ENCODE data around the gene NEK9.

Gene NEK9

DNA sequence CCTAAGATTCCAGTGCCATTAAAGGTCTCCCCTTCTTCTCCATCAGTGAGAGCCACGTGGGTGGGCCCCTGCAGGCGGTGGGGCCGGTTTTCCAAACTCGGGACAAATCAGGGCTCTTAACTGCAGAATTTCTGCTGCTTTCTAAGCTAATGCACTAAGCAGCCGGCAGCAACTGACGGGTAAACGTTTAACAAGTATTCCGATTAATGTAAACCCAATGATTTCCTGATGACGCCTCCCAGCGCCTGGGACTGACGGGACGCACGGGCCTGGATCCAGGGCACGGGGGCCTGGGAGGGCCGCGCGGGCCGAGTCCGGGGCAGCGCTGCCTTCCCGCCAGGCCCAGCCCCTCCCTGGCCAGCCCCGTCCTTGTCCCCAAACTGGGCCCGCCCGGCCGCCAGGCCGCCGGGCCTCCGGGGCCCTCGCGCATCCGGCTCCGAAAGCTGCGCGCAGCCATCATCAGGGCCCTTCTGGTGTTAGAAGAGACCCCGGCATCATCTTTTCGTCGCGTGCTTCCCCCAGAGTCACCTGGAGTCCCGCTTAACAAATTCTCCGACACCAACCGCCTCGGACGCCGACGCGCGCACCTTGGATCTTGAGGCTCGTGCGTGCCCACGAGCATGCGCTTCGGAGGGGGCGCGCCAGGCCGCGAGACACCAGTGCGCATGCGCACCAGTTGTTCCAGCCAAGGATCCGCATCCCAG lies 75.8 kb downstream of the NEK9 start, which contains the start of gene MLH3:
Gene MLH3 (minus strand): TSS at position 616 of the 704 bp plus-strand sequence. CDS start 1,812 bp downstream, outside the sequence.
- peaks cover 43% of the 10 kb centered on the region for H3K79me2 ChIP-seq (ENCODE audit: control insufficient read depth, low read length)
- H3K27me3 ChIP-seq (ENCODE audit: control insufficient read depth, low read length) = no peaks in the 10 kb centered on the region
- peak within 1 kb of the TSS; percentile 93 for H3K4me2 ChIP-seq (ENCODE audit: low read length)
- peak within 1 kb of the TSS; percentile 20 for H3K27ac ChIP-seq (ENCODE audit: low read depth, low read length)
- no peaks in the 10 kb centered on the region for H4K20me1 ChIP-seq (ENCODE audit: control insufficient read depth, insufficient read depth, low read depth, low read length)
- peak within 1 kb of the TSS; percentile 89 for H3K4me3 ChIP-seq (ENCODE audit: low read length)
- H3K9me3 ChIP-seq (ENCODE audit: control insufficient read depth, insufficient read depth, low read length) = no peaks in the 10 kb centered on the region
- H3K4me1 ChIP-seq (ENCODE audit: control insufficient read depth, low read length) = peaks cover 26% of the 10 kb centered on the region
- H3F3A ChIP-seq (ENCODE audit: control insufficient read depth, insufficient read depth) = peaks cover 13% of the 10 kb centered on the region
- no peak for TF ChIP-seq EZH2phosphoT487 (IDR thresholded peaks at IDR 0.05; ENCODE audit: borderline replicate concordance, low read length)
- no peak for TF ChIP-seq CTCF (IDR thresholded peaks at IDR 0.05; ENCODE audit: low read depth, low read length, poor library complexity, severe bottlenecking)
- no peaks in the 10 kb centered on the region for H3K9me2 ChIP-seq (replicated peaks; ENCODE audit: control insufficient read depth, low read length)
- peaks cover 32% of the 10 kb centered on the region for H3K36me3 ChIP-seq (ENCODE audit: control insufficient read depth, low read length)

GRCh38 chr14:75049731-75050201 lies 77.1 kb downstream of the NEK9 start:
- H3K27ac ChIP-seq (ENCODE audit: low read depth, low read length) = no peak overlapping the region
- H3K4me1 ChIP-seq (ENCODE audit: control insufficient read depth, low read length) = peaks cover 26% of the 10 kb centered on the region
- peaks cover 13% of the 10 kb centered on the region for H3F3A ChIP-seq (ENCODE audit: control insufficient read depth, insufficient read depth)
- peaks cover 55% of the 10 kb centered on the region for H3K79me2 ChIP-seq (ENCODE audit: control insufficient read depth, low read length)
- H4K20me1 ChIP-seq (ENCODE audit: control insufficient read depth, insufficient read depth, low read depth, low read length) = no peaks in the 10 kb centered on the region
- peaks cover 29% of the 10 kb centered on the region for H3K36me3 ChIP-seq (ENCODE audit: control insufficient read depth, low read length)
- TF ChIP-seq CTCF (IDR thresholded peaks at IDR 0.05; ENCODE audit: low read depth, low read length, poor library complexity, severe bottlenecking) (no peak), EZH2phosphoT487 (IDR thresholded peaks at IDR 0.05; ENCODE audit: borderline replicate concordance, low read length) (no peak)
- no peaks in the 10 kb centered on the region for H3K9me2 ChIP-seq (replicated peaks; ENCODE audit: control insufficient read depth, low read length)
- no peaks in the 10 kb centered on the region for H3K27me3 ChIP-seq (ENCODE audit: control insufficient read depth, low read length)
- no peaks in the 10 kb centered on the region for H3K9me3 ChIP-seq (ENCODE audit: control insufficient read depth, insufficient read depth, low read length)
- peak overlapping the region; percentile 89 for H3K4me3 ChIP-seq (ENCODE audit: low read length)
- peak overlapping the region; percentile 93 for H3K4me2 ChIP-seq (ENCODE audit: low read length)

DNA sequence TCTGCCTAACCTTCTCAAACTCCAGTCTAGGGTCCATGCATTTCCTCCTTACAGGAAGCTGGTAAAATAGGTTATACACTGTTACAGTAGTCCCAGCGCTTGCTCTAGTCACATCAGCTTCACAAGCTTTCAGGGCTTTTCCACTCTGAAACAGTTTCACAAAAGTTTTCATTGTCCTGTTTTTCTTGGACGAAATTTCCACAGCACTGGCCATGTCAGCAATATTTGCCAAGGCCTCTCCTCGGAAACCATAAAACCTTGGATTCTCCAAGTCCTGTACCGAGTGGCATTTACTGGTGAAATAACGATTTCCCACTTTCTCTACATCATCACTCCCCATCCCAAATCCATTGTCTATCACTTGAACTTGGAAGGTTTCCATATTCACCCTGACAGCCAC lies 77.7 kb downstream of the NEK9 start:
- Histone ChIP-seq H3K27me3 (ENCODE audit: control insufficient read depth, low read length) (no peaks in the 10 kb centered on the region), H3K36me3 (ENCODE audit: control insufficient read depth, low read length) (peaks cover 32% of the 10 kb centered on the region), H3F3A (ENCODE audit: control insufficient read depth, insufficient read depth) (peaks cover 13% of the 10 kb centered on the region), H3K4me3 (ENCODE audit: low read length) (no peak overlapping the region), H3K4me1 (ENCODE audit: control insufficient read depth, low read length) (peaks cover 26% of the 10 kb centered on the region), H3K27ac (ENCODE audit: low read depth, low read length) (no peak overlapping the region), H3K4me2 (ENCODE audit: low read length) (peak overlapping the region; percentile 93; the same call in 1 of the 2 replicates), H4K20me1 (ENCODE audit: control insufficient read depth, insufficient read depth, low read depth, low read length) (no peaks in the 10 kb centered on the region), H3K9me3 (ENCODE audit: control insufficient read depth, insufficient read depth, low read length) (no peaks in the 10 kb centered on the region), H3K79me2 (ENCODE audit: control insufficient read depth, low read length) (peaks cover 61% of the 10 kb centered on the region), H3K9me2 (replicated peaks; ENCODE audit: control insufficient read depth, low read length) (no peaks in the 10 kb centered on the region)
- TF ChIP-seq CTCF (IDR thresholded peaks at IDR 0.05; ENCODE audit: low read depth, low read length, poor library complexity, severe bottlenecking) (no peak), EZH2phosphoT487 (IDR thresholded peaks at IDR 0.05; ENCODE audit: borderline replicate concordance, low read length) (no peak)

Measured in DOHH2 (cell line).